Endothelial cell of umbilical vein (primary cell): ENCODE measurements around the gene MGST2.

Experiments used
- EZH2 ChIP-seq: IDR thresholded peaks from 2 replicates; pipeline ENCODE4 v1.6.1; 2012; ENCODE audit warnings: borderline replicate concordance, low read depth, mild to moderate bottlenecking, moderate library complexity, low read length, inconsistent platforms; ENCODE audit not compliant: severe bottlenecking
- FOS ChIP-seq: IDR thresholded peaks from 2 replicates; pipeline ENCODE4 v1.6.1; 2011; ENCODE audit warnings: mild to moderate bottlenecking, low read length, moderate library complexity, borderline replicate concordance; ENCODE audit not compliant: insufficient read depth
- MAX ChIP-seq: IDR thresholded peaks from 2 replicates; pipeline ENCODE4 v1.6.1; 2011; ENCODE audit not compliant: insufficient read depth, insufficient read length
- POLR2AphosphoS5 ChIP-seq: IDR thresholded peaks from 2 replicates; pipeline ENCODE4 v1.6.1; 2012; ENCODE audit warnings: low read depth, mild to moderate bottlenecking, control low read depth, low read length, moderate library complexity; ENCODE audit not compliant: insufficient read depth
- TF ChIP-seq, protein P1 (sequence below), 2 donors: IDR thresholded peaks; 1 replicate in 1 of 2; 2 replicates in 1 of 2; pipeline ENCODE4 v1.5.1; 2011; ENCODE audit warnings: low read length in 2 of 2, mild to moderate bottlenecking in 2 of 2, moderate library complexity in 2 of 2, control low read depth in 1 of 2, inconsistent platforms in 1 of 2, low read depth in 1 of 2; ENCODE audit not compliant: insufficient read depth in 1 of 2; ENCODE audit errors: extremely low read depth in 1 of 2

DNA sequence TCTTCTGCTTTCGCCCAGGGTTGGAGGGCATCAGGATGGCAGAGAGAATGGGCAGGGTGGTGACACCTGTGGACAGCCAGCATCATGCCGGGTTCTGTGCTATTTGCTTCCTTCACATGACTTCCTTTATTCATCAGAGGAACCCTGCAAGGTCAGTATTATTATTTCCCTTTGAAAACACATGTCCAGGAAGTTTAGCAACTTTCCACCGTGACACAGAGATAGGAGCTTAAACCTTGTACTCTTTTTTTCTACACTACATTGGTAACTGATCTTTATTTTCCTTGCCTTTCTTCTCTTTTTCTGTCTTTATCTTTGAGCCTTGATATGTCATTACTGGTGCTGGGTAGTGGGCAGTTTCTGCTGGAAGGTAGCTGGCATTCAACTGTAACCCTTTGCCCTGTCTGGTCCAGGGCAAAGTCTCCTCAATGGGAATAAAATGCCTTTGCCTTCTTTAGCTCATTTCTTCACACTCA, 5.0 kb upstream of the MGST2 start:
- TF ChIP-seq EZH2: no peak
- TF ChIP-seq, protein P1, sequence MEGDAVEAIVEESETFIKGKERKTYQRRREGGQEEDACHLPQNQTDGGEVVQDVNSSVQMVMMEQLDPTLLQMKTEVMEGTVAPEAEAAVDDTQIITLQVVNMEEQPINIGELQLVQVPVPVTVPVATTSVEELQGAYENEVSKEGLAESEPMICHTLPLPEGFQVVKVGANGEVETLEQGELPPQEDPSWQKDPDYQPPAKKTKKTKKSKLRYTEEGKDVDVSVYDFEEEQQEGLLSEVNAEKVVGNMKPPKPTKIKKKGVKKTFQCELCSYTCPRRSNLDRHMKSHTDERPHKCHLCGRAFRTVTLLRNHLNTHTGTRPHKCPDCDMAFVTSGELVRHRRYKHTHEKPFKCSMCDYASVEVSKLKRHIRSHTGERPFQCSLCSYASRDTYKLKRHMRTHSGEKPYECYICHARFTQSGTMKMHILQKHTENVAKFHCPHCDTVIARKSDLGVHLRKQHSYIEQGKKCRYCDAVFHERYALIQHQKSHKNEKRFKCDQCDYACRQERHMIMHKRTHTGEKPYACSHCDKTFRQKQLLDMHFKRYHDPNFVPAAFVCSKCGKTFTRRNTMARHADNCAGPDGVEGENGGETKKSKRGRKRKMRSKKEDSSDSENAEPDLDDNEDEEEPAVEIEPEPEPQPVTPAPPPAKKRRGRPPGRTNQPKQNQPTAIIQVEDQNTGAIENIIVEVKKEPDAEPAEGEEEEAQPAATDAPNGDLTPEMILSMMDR (IDR thresholded peaks at IDR 0.05; ENCODE audit: extremely low read depth in 1 of 2, insufficient read depth in 1 of 2, low read depth in 1 of 2, low read length in 2 of 2): no peak
- TF ChIP-seq FOS: peak; percentile 56
- peak; percentile 73 for TF ChIP-seq POLR2AphosphoS5
- TF ChIP-seq MAX: peak; percentile 31
